Esophagus muscularis mucosa (tissue), 4 donors: Measurements from ENCODE around the gene PARD3B. TPM values are rescaled to one million over a fixed set of nuclear protein-coding genes. Genes with fewer than 3 reads are reported as not detected.

Experiments used
- DNase-seq: peaks from one replicate; pipeline ENCODE4 v3.0.0-alpha.2; 2017; ENCODE audit errors: extremely low spot score
- H3K27ac ChIP-seq, 4 donors: fragments of 200-600 bp; sonication (generic); replicated peaks in 1 of 4; 1 replicate in 3 of 4; 2 replicates in 1 of 4; pipeline ENCODE4 v1.5.1; 2016 to 2019; ENCODE audit warnings: mild to moderate bottlenecking in 1 of 4
- H3K27me3 ChIP-seq, 4 donors: fragments of 200-600 bp; sonication (generic); one replicate each; pipeline versions ENCODE4 v1.5.1 to v1.6.0; 2016 to 2019
- H3K36me3 ChIP-seq, 4 donors: fragments of 200-600 bp; sonication (generic); one replicate each; pipeline ENCODE4 v1.5.1; 2016 to 2019
- H3K4me1 ChIP-seq, 4 donors: fragments of 200-600 bp; sonication (generic); one replicate each; pipeline ENCODE4 v1.5.1; 2016 to 2019
- H3K4me3 ChIP-seq, 4 donors: fragments of 200-600 bp; sonication (generic); 1 replicate in 2 of 4; 2 replicates in 2 of 4; pipeline ENCODE4 v1.5.1; 2016 to 2019; ENCODE audit warnings: mild to moderate bottlenecking in 4 of 4, moderate library complexity in 1 of 4
- H3K9me3 ChIP-seq, 4 donors: fragments of 200-600 bp; sonication (generic); 1 replicate in 3 of 4; 2 replicates in 1 of 4; pipeline ENCODE4 v1.5.1; 2016 to 2019
- EP300 ChIP-seq: sonication (generic); formaldehyde crosslinking; IDR thresholded peaks from one replicate; pipeline ENCODE4 v1.6.1; 2017; ENCODE audit warnings: antibody characterized with exemption
- POLR2A ChIP-seq: fragments of 450-650 bp; IDR thresholded peaks from one replicate; pipeline ENCODE4 v1.6.1; 2017; ENCODE audit warnings: antibody characterized with exemption, moderate library complexity, mild to moderate bottlenecking, low read depth
- POLR2AphosphoS5 ChIP-seq, 2 donors: sonication (generic); formaldehyde crosslinking; IDR thresholded peaks; one replicate each; pipeline ENCODE4 v1.6.1; 2017; ENCODE audit warnings: antibody characterized with exemption in 2 of 2
- WGBS: methylation state at CpG from one replicate; pipeline ENCODE4 v1.1.5; 2018; 5-methylcytosine and 5-hydroxymethylcytosine counted together
- intact Hi-C: fragments of 100-400 bp; cut with DNase I; formaldehyde crosslinking; loops from one replicate; pipeline ENCODE4 v1.15.1; 2023
- total RNA-seq, 4 donors: library from RNA; depleted of rRNA; stranded (reverse); fragments of >200 nt; gene quantifications; one replicate each; pipeline versions ENCODE4 v1.1.0 to v1.2.1, GENCODE V29; 2016
- TF ChIP-seq, protein P1 (sequence below), 3 experiments: fragments of 200-600 bp in 2 of 3; fragments of 450-650 bp in 1 of 3; sonication (generic) in 2 of 3; IDR thresholded peaks; one replicate each; pipeline ENCODE4 v1.5.1; 2017 to 2019; ENCODE audit warnings: antibody characterized with exemption in 3 of 3, mild to moderate bottlenecking in 2 of 3, moderate library complexity in 1 of 3

The PARD3B gene
- total RNA-seq, 4 donors from 2014 or later: 24.2 to 40.8 (median 32.5) TPM

DNA sequence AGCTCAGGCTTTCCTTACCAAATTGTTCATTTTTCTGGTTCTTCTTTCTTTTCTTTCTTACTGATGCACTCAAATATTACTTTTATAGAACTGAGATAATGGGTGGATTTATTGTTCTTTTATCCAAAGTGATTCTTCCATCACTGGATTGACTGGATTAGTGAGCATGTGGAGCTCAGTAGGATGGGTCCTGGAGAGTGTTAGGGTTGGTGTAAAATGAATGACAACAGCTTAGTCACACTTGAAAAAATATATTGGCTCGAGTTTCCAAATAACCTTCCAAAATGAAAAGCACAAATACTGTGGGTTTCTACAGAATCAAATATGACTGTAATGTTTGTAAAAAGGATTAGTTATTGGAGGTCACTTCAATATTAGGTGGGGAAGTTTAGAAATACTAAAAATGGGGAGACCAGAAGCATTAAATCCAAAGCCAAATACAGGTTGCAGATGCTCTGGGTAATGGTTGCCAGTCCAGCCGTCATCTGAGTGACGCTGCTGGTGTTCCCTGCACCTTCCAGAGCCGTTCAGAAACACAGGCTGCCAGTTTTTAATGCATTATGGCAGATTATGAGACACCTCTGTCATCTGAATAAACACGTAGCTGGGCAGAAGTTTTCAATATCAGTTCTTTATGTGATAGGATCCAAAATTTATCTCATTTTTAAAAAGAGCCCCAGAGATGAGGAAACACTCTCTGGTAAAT is 842.2 kb downstream of the PARD3B start:
- Histone ChIP-seq H3K9me3 (no peaks in the 10 kb centered on the region), H3K4me1 (no peaks in the 10 kb centered on the region), H3K36me3 (no peaks in the 10 kb centered on the region), H3K4me3 (no peak overlapping the region), H3K27me3 (no peaks in the 10 kb centered on the region), H3K27ac (no peak overlapping the region)
- no peak for TF ChIP-seq POLR2A
- TF ChIP-seq, protein P1, sequence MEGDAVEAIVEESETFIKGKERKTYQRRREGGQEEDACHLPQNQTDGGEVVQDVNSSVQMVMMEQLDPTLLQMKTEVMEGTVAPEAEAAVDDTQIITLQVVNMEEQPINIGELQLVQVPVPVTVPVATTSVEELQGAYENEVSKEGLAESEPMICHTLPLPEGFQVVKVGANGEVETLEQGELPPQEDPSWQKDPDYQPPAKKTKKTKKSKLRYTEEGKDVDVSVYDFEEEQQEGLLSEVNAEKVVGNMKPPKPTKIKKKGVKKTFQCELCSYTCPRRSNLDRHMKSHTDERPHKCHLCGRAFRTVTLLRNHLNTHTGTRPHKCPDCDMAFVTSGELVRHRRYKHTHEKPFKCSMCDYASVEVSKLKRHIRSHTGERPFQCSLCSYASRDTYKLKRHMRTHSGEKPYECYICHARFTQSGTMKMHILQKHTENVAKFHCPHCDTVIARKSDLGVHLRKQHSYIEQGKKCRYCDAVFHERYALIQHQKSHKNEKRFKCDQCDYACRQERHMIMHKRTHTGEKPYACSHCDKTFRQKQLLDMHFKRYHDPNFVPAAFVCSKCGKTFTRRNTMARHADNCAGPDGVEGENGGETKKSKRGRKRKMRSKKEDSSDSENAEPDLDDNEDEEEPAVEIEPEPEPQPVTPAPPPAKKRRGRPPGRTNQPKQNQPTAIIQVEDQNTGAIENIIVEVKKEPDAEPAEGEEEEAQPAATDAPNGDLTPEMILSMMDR (IDR thresholded peaks at IDR 0.05): no peak
- TF ChIP-seq EP300: no peak
- TF ChIP-seq POLR2AphosphoS5 (IDR thresholded peaks at IDR 0.05): no peak
- intact Hi-C loops: no loop called here
- WGBS: 79% methylated on average over 5 of the region's 5 CpGs
- DNase-seq: no peak

GRCh38 chr2:205390866-205391265 is 845.6 kb downstream of the PARD3B start:
- Histone ChIP-seq H3K4me3 (no peak overlapping the region), H3K36me3 (no peaks in the 10 kb centered on the region), H3K27ac (no peak overlapping the region), H3K4me1 (no peaks in the 10 kb centered on the region), H3K27me3 (no peaks in the 10 kb centered on the region), H3K9me3 (no peaks in the 10 kb centered on the region)
- TF ChIP-seq EP300: no peak
- TF ChIP-seq, protein P1 (IDR thresholded peaks at IDR 0.05): no peak
- no peak for DNase-seq
- WGBS: 82% methylated on average over 4 of the region's 4 CpGs
- intact Hi-C loops: no loop called here

DNA sequence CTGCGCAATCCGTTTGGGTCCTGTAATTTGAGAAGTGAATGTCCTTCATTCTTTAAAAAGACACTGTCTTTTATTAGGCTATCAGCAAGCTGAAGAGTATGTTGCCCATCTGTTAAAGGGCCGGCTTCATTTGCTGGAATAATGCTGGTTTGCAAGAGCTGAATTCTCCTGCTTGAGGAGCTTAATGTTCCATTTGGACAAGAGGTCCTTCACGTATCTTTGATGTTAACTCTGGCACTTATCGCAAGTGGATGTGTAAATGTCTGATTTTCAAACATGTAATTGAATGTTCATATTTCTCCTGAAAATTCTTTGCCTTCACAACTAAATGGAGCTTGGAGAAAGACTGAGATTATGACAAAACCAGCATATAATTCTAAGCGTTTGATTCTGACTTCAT is 856.2 kb downstream of the PARD3B start:
- 99% methylated on average over 6 of the region's 6 CpGs for WGBS
- Histone ChIP-seq H3K4me3 (no peak overlapping the region), H3K9me3 (no peaks in the 10 kb centered on the region), H3K27me3 (no peaks in the 10 kb centered on the region), H3K27ac (no peak overlapping the region), H3K4me1 (no peaks in the 10 kb centered on the region), H3K36me3 (no peaks in the 10 kb centered on the region)
- TF ChIP-seq POLR2A (no peak), POLR2AphosphoS5 (IDR thresholded peaks at IDR 0.05) (no peak), EP300 (no peak)
- TF ChIP-seq, protein P1 (IDR thresholded peaks at IDR 0.05): no peak
- no peak for DNase-seq
- intact Hi-C loops: no loop called here

DNA sequence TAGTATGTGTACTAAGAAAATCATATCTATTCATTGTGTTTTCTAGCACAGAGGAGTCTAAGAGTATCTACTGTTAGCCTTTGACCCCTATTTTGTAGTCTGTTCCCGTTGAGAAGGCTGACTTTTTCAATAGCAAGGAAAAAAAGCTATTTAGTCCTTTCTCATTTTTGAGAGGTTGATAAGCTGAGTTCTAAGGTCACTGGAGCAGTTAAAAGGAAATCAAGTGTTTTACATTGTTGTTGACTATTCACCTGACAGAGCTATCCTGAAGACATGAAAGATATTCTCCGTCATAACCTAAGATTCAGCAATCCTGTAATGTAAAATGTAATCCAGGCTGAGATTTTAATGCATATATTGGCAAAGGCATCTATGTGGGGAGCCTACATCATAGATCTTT is 856.7 kb downstream of the PARD3B start:
- H3K27me3 ChIP-seq: no peaks in the 10 kb centered on the region
- 92% methylated on average over 2 of the region's 2 CpGs for WGBS
- H3K9me3 ChIP-seq: no peaks in the 10 kb centered on the region
- H3K27ac ChIP-seq: no peak overlapping the region
- no peaks in the 10 kb centered on the region for H3K4me1 ChIP-seq
- no peak for DNase-seq
- no peak for TF ChIP-seq POLR2A
- no peak for TF ChIP-seq EP300
- TF ChIP-seq, protein P1 (IDR thresholded peaks at IDR 0.05): no peak
- TF ChIP-seq POLR2AphosphoS5 (IDR thresholded peaks at IDR 0.05): no peak
- H3K36me3 ChIP-seq: no peaks in the 10 kb centered on the region
- intact Hi-C loops: no loop called here
- H3K4me3 ChIP-seq: no peak overlapping the region

- Histone ChIP-seq H3K9me3 (no peaks in the 10 kb centered on the region), H3K27ac (no peak overlapping the region), H3K4me3 (no peak overlapping the region), H3K36me3 (no peaks in the 10 kb centered on the region), H3K4me1 (peaks cover 0 to 8% (median 4%) of the 10 kb centered on the region in 4 donors), H3K27me3 (no peaks in the 10 kb centered on the region)
- intact Hi-C loops: no loop called here
- DNase-seq: no peak
- TF ChIP-seq POLR2A: no peak
- TF ChIP-seq, protein P1 (IDR thresholded peaks at IDR 0.05): no peak
- no peak for TF ChIP-seq EP300
- TF ChIP-seq POLR2AphosphoS5 (IDR thresholded peaks at IDR 0.05): no peak
- WGBS: 92% methylated on average over 2 of the region's 2 CpGs
Measured at GRCh38 chr2:205403244-205403825, 858.1 kb downstream of the PARD3B start.
